ENCODE results near the gene DDTL.

DDTL gene

GRCh38 chr22:24010018-24010391 is 43.3 kb downstream of the DDTL start:
- TF ChIP-seq, protein P1, sequence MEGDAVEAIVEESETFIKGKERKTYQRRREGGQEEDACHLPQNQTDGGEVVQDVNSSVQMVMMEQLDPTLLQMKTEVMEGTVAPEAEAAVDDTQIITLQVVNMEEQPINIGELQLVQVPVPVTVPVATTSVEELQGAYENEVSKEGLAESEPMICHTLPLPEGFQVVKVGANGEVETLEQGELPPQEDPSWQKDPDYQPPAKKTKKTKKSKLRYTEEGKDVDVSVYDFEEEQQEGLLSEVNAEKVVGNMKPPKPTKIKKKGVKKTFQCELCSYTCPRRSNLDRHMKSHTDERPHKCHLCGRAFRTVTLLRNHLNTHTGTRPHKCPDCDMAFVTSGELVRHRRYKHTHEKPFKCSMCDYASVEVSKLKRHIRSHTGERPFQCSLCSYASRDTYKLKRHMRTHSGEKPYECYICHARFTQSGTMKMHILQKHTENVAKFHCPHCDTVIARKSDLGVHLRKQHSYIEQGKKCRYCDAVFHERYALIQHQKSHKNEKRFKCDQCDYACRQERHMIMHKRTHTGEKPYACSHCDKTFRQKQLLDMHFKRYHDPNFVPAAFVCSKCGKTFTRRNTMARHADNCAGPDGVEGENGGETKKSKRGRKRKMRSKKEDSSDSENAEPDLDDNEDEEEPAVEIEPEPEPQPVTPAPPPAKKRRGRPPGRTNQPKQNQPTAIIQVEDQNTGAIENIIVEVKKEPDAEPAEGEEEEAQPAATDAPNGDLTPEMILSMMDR (conservative IDR thresholded peaks at IDR 0.05; ENCODE audit: control insufficient read depth, insufficient read depth, low read depth, low read length) = no peak

GRCh38 chr22:24011735-24012068 is 45.0 kb downstream of the DDTL start:
- peak overlapping the region; percentile 92 for H3K4me3 ChIP-seq (ENCODE audit: control insufficient read depth, low read depth, low read length)
- TF ChIP-seq, protein P1 (conservative IDR thresholded peaks at IDR 0.05; ENCODE audit: control insufficient read depth, insufficient read depth, low read depth, low read length) = no peak
- DNase-seq (ENCODE audit: low read depth) = no peak

More at GRCh38 chr22:24010018-24010391, 43.3 kb downstream of the DDTL start:
- no peak for DNase-seq (ENCODE audit: low read depth)
- H3K4me3 ChIP-seq (ENCODE audit: control insufficient read depth, low read depth, low read length) = no peak overlapping the region

DNA sequence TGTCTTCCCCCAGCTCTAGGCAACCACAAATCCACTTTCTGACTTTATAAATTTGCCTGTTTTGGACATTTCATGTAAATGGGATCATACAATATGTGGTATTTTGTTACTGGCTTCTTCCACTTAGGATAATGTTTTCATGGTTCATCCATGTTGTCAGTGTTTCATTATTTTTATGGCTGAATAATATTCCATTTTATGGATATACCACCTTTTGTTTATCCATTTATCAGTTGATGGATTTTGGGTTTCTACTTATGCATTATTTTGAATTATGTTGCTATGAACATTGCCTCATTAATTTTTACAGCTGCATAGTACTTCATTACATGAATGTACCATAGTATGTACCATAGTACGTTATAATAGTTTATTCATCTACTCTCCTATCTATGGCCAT is 49.5 kb downstream of the DDTL start:
- TF ChIP-seq, protein P1 (conservative IDR thresholded peaks at IDR 0.05; ENCODE audit: control insufficient read depth, insufficient read depth, low read depth, low read length) = no peak

GRCh38 chr22:24021304-24021703 is 54.6 kb downstream of the DDTL start:
- no peak for DNase-seq (ENCODE audit: low read depth)
- TF ChIP-seq, protein P1 (conservative IDR thresholded peaks at IDR 0.05; ENCODE audit: control insufficient read depth, insufficient read depth, low read depth, low read length) = no peak
- H3K4me3 ChIP-seq (ENCODE audit: control insufficient read depth, low read depth, low read length) = no peak overlapping the region

More for the DNA sequence above, 49.5 kb downstream of the DDTL start:
- DNase-seq (ENCODE audit: low read depth) = no peak
- no peak overlapping the region for H3K4me3 ChIP-seq (ENCODE audit: control insufficient read depth, low read depth, low read length)

Data from fibroblast of mammary gland (primary cell).